GM21717 (cell line): ENCODE data around the gene LGALS7B.
"Not testable (repeated sequence)": the region's sequence is repeated elsewhere in the genome, so short reads cannot be mapped to it uniquely, and the experiment has no call there.

Experiments used
- ATAC-seq: cut with Tn5 transposase; IDR thresholded peaks from one replicate; pipeline ENCODE4 v1.9.1; 2021; ENCODE audit warnings: mild to moderate bottlenecking, moderate library complexity; ENCODE audit not compliant: unreplicated experiment

The LGALS7B gene

DNA sequence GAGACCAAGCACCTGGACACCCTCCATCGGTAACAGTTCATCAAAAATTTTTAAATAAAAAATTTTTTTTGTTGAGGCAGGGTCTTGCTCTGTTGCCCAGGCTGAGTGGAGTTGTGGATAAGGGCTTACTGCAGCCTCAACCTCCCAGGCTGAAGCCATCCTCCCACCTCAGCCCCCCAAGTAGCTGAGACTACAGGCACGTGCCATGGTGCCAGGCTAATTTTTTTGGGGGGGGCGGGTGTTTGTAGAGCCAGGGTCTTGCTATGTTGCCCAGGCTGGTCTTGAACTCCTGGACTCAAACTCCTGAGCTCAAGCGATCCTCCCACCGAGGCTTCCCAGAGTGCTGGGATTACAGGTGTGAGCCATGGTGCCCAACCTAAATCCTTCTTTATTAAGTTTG is 4.7 kb downstream of the LGALS7B start:
- ATAC-seq: no peak

DNA sequence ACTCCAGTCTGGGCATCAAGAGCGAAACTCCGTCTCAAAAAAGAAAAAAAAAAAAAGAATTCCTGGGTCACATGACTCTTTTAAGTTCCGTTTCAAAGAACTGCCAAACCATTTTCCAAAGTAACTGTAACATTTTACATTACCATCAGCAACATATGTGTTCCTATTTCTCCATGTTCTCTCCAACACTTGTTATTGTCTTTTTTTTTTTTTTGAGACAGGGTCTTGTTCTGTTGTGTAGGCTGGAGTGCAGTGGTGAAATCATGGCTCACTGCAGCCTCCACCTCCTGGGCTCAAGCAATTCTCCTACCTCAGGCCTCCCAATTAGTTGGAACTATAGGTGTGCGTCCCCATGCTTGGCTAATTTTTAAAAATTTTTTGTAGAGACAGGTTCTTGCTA is 6.5 kb downstream of the LGALS7B start:
- ATAC-seq: no peak

DNA sequence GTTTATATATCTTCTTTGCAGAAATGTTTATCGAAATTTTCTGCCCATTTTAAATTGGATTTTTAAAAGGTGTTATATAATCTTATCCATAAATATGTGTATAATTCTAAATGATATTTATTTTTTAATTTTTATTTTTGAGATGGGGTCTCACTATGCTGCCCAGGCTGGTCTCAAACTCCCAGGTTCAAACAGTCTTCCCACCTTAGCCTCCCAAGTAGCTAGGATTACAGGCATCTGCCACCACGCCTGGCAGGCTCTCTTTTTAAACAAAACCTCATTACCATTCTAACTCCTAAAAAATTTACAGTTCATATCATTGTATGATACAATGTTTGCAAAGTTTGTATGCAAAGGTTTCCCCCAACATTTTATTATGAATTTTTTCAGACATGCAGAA is 7.2 kb downstream of the LGALS7B start:
- no peak for ATAC-seq

DNA sequence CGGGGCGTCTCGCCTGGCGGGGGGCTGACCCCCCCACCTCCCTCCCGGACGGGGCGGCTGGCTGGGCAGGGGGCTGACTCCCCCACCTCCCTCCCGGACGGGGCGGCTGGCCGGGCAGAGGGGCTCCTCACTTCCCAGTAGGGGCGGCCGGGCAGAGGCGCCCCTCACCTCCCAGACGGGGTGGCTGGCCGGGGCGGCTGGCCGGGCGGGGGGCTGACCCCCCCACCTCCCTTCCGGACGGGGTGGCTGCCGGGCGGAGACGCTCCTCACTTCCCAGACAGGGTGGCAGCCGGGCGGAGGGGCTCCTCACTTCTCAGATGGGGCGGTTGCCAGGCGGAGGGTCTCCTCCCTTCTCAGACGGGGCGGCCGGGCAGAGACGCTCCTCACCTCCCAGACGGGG is 8.8 kb downstream of the LGALS7B start:
- ATAC-seq: not testable (repeated sequence)

DNA sequence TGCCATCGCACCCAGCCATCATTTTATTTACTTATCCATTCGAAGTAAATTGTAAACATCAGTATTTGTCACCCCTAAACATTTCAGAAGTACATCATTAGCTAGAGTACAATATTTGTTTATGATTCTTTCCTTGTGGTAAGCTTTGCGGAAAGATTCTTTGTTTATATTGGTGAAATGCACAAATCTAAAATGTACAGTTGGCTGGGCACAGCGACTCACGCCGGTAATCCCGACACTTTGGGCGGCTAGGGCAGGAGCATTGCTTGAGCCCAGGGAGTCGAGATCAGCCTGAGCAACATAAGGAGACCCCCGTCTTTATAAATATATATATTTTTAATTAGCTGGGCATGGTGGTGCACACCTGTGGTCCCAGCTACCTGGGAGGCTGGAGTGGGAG is 10.1 kb downstream of the LGALS7B start:
- ATAC-seq: no peak

DNA sequence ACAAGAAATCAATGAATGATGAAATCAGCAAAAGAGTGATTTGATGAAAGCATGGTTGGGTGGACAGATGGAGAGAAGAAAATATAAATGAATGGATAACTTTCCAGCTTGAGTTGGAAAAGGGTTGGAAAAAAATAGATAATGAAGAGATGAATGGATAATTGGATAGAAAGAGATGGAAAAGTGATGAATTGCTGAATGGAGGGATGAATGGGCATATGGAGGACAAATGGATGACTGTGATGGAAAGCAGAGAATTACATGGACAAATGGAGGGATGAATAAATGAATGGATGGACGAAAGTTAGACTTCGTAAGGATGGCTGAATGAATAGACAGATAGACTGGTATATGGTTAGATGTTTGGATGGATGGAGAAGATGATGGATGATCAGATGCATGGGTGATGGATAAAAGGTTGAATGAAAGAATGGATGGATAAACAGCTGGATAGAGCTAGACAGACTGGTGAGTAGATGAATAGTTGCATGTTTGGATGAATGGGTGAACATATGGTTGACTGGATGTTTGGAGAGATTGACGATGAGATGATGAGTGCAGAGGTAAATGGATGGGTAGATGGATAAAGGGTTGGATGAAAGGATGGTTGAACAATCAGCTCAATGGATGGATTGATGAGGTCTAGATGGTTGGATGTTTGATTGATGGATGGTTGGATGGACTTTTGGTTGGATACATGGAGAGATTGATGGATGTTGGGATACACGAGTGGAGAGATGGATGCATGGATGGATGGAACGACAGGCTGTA is 11.8 kb downstream of the LGALS7B start:
- no peak for ATAC-seq

DNA sequence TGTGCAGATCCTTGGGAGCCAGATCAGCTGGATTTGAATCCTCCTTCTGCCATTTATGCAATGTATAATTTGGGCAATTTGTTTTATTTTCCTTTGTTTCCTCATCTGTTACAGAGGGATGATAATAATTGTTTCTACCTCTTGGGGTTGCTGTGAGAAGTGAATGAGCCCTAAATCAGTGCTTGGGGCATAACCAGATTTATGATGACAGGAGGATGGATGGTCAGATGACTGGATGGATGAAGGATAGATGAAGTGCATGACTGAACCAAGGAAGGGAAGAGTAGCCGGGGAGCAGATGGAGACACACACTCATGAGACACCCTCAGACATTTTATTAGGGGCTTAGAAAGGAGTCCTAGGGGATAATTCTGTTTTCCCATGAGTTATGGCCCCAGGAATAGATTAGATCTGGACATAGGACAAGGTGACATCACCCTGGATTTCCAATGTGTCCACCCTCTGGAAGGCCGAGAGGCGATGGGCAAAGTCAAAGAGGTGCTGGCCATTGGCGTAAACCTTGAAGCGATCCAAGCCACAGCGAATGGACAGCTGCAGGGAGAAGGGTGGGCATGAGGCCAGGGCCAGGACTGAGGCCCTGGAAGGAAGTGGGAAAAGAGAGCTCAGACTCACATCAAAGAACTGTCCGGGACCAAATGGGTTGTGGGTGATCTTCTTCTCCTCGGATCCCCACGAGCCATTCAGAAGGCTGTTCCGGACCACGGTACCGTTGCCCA is 12.5 kb downstream of the LGALS7B start:
- no peak for ATAC-seq

DNA sequence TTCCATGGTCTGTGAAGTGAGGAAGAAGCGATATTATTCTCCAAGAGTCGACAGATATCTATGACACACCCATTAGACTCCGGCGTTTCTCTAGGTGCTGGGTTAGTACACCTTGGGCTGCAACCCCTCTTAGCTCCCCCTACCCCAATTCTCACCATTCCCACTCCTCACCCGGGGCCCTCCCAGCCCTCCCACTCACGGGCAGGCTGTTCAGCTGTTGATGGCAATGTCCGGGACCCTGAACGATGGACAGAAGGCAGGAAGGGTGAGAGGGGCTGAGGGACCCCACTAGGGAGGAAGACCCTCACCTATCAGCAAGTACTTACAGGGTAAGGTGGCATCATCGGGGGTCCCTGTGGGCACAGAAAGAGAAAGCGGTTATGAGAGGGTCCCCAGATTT is 14.5 kb downstream of the LGALS7B start:
- no peak for ATAC-seq

DNA sequence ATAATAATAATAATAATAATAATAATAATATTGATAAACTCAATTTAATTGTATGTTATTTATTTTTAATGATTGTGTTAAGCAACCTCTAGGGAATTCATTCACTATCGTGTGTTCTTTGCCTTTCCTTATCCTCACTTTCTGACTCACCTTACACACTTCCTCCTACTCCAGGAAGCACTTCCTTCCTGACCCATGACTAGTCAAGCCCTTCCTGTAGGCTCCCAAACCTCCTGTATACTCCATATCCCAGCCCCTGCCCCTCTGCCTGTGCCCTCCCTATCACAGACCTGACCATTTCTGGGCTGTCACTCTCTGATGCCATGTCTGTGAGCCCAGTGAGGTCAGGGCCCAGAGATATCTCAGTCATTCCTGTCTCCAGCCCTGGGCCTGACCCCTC is 16.2 kb downstream of the LGALS7B start:
- ATAC-seq: no peak

DNA sequence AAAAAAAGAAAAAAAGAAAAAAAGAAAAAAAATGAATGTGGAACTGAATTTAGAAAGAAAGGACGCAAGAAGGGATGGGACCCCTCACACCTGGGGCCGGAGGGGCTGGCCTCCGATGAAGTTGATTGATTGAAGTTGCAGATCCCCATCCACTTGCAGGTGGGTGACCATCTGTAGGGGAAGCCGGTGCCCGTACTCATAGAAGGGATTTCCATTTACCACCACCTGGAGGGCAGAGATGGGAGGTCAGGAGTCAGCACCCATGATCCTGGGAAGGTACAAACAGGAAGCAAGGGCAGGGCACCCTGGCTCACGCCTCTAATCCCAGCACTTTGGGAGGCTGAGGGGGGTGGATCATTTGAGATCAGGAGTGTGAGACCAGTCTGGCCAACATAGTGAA is 17.4 kb downstream of the LGALS7B start:
- ATAC-seq: no peak

DNA sequence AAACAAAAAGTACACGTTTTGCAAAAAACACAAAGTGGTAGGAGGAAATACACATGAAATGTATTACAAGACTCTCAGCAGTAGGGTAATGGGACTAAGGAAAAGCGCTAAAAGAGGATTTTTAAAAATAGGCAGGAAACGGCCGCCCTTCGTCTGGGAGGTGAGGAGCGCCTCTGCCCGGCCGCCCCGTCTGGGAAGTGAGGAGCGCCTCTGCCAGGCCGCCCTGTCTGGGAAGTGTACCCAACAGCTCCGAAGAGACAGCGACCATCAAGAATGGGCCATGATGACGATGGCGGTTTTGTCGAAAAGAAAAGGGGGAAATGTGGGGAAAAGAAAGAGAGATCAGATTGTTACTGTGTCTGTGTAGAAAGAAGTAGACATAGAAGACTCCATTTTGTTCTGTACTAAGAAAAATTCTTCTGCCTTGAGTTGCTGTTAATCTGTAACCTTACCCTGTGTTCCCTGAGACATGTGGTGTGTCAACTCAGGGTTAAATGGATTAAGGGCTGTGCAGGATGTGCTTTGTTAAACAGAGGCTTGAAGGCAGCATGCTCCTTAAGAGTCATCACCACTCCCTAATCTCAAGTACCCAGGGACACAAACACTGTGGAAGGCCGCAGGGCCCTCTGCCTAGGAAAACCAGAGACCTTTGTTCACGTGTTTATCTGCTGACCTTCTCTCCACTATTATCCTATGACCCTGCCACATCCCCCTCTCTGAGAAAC is 18.5 kb downstream of the LGALS7B start:
- ATAC-seq: not testable (repeated sequence)

DNA sequence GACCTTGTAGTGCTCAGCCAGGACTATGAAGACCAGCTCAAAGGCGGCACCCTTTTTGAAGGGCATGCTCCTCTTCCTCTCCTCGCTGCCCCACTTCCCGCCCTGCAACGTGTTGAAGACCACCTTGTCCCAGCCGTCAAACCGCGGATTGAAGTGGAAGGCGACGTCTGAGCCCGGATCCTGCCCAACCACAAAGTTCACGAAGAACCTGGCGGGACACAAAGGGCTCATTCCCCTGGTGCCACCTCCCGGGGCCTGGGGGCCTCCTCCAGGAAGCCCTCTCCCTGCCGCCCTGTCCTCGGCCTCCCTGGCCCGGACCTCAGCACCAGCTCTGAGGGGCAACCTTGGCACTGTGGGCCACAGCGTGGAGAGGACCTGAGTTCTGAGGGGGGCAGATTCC is 19.7 kb downstream of the LGALS7B start:
- no peak for ATAC-seq

DNA sequence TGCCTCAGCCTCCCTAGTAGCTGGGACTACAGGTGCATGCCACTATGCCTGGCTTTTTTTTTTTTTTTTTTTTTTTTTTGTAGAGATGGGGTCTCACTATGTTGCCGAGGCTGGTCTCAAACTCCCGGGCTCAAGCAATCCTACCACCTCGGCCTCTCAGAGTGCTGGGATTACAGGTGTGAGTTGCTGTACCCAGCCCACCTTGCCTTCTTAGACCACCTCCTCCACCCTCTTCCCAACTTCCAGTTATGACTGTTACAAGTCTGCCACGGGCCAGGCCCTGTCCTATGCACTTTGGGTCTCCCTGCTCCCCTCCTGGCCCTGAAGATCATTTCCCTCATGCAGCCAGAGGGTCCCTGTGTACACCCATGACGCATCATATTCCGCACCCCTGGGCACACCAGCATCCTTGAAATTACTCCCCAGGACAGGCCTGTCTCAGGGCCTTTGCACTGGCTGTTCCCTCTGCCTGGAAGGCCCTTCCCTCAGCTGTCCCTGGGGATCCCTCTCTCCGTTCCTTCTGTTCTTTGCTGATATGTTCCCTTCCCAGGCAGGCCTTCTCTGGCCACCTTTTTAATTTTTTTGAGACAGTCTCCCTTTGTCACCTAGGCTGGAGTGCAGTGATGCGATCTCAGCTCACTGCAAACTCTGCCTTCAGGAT is 20.7 kb downstream of the LGALS7B start:
- ATAC-seq: no peak

DNA sequence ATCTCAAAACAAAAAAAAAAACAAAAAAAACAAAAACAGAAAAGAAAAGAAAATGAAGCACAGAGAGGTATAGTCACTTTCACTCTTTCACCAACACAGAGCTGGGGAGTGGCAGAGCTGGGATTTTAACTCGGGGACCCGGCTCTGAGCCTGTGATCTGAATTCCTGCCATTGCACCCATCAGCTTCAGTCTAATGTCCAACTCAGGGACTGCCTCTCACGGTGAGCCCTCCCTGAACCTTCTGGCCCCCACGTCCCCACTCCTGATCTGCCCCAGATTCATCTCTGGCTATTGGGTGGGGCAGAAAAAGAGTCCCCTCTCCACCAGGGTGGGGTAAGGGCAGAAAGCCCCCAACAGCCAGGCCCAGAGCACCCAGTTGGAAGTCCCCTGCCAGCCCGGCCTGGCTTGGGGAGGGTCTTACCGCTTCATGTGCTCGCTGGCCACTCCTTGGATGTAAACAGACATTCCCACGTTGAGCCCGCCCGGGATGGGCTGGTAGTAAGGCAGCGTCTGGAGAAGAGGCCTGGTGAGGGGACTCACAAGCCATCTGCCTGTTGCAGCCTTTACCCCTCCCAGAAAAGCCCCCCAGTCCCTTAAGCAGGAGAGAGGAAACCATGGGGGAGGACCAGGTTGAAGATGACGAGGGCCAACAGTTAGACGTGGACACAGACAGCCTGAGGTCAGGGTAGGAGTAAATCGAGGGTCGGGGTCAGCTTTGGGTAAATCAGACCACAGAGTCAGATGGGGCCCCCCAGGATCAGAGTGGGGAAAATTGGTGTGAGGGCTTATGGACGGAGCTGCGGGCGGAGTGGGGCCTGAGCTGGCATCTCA is 23.2 kb downstream of the LGALS7B start:
- ATAC-seq: no peak

DNA sequence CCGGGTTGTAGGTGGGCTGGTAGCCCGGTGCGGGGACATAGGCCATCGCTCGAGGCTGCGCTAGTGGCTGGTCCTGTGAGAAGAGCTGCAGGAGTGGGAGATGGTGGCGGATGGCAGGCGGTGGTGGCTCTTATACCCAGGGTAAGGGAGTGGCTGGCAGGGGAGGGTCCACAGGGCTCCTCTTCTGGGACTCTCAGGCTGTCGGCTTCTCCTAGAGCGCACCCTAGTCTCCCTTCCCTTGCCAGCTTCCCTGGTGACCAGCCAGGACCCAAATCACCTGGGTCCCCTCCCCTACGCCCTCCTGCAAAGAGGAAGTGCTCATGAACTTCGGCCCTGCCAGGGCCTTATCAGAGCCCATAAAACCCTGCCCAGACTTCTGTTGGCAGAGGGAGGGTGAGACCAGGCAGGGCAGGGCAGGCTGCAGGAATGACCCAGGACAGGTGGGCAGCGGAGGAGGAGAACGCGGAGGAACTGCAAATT is 23.9 kb downstream of the LGALS7B start, which contains the start of gene LGALS4:
Gene LGALS4 (minus strand): TSS at position 105 of the 480 bp plus-strand sequence. CDS start 59 bp downstream, at position 46.
- no peak for ATAC-seq

DNA sequence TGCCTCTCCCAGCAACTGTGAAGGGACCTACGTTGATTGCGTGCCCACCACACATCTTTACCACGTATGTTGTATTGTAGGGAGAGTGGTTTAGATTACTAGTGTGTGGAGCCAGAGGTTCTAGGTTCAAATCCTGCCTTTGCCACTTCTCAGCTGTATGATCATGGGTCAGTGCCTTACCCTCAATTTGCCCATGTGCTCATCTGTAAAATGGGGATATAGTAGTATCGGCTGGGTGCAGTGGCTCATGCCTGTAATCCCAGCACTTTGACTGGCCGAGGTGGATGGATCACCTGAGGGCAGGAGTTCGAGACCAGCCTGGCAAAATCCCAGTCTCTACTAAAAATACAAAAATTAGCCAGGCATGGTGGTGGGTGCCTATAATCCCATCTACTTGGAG is 24.3 kb downstream of the LGALS7B start:
- no peak for ATAC-seq

DNA sequence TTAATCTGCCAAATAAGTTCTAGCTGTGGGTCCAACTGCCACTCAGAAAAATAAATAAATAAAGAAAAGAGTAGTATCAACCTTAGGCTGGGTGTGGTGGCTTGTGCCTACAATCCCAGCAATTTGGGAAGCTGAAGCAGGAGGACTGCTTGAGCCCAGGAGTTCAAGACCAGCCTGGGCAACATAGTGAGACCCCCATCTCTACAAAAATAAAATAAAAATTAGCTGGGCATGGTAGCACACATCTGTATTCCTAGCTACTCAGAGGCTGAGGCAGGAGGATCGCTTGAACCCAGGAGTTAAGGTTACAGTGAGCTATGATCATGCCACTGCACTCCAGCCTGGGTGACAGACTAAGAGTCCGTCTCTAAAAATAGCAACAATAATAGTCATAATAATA is 24.9 kb downstream of the LGALS7B start:
- not testable (repeated sequence) for ATAC-seq

DNA sequence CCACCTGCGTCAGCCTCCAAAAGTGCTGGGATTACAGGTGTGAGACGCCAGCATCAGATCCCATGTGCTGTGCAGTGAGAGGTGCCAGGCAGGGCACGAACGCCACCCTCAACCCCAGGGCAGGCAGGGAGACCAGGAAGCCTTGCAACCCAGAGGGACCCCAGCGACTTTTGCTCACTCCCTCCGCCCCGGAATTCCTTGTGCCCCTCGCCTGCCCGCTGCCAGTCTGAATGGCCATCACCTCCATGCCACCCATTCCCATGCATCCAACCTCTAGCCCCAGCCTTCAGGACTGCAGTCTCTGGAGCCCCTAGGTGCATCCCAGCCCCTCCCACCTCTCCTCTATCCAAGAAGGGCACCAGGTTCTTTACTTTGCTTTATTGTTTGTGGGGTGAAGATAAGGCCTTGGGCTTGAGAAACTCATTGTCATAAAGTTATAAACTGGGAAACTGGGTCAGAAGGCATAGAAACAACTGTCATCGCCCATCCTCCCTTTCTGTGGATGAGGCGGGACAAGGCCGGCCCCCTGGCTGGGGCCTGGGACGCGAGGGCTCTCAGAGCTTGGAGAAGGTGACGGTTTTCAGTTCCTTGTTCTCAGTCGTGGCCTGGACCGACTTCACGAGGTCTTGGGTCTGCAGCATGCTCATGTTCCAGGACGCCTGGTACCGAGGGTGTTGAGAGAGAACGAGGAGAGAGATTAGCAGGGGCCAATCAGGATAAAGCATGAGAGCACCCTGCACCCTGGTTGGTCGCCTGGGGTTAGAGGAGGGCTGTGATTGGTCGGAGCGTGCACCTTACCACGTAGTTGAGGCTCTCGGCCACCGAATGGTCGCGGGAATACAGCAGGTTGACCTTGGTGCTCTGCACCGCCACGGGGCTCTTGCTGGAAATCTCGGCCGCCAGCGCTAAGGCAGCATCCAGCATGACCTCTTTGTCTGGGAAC is 26.3 kb downstream of the LGALS7B start:
- ATAC-seq: no peak

DNA sequence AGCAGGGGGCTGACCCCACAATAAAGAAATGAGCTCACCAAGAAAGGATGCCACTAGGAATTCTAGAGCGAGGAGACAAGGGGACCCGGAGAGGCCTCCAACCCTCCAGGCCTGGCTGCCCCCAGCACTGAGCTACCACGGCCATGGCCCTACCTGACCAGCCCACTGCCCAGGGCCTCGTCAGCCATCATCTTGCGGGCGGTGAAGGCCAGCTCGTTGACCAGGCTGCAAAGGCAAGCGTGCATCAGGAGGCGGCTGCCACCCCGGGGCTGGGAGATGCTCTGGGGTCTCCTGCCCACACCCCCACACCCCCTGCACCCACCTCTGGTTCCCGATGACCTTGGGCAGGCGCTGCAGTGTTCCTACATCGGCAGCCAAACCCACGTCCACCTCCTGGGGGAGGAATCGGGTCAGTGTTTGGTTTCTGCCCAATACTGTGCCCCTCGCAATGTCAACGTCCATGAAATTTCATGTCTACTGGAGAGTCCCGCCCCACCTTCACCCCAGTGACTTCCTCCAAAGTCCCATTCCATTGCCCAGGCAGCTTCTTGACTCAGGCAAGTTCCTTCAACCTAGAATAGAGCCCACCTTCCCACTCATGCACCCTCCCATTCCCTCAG is 27.2 kb downstream of the LGALS7B start:
- no peak for ATAC-seq
